DMS53 (cell line): ENCODE data around the gene GRAMD1B.
A peak's percentile ranks its signal among the peaks of the same experiment; 100 is the strongest.
"Not testable (repeated sequence)": the region's sequence is repeated elsewhere in the genome, so short reads cannot be mapped to it uniquely, and the experiment has no call there.

Experiments
- DNase-seq: peaks from one replicate; lab custom pipeline; 2025; lab: John Stamatoyannopoulos, UW

Gene GRAMD1B

DNA sequence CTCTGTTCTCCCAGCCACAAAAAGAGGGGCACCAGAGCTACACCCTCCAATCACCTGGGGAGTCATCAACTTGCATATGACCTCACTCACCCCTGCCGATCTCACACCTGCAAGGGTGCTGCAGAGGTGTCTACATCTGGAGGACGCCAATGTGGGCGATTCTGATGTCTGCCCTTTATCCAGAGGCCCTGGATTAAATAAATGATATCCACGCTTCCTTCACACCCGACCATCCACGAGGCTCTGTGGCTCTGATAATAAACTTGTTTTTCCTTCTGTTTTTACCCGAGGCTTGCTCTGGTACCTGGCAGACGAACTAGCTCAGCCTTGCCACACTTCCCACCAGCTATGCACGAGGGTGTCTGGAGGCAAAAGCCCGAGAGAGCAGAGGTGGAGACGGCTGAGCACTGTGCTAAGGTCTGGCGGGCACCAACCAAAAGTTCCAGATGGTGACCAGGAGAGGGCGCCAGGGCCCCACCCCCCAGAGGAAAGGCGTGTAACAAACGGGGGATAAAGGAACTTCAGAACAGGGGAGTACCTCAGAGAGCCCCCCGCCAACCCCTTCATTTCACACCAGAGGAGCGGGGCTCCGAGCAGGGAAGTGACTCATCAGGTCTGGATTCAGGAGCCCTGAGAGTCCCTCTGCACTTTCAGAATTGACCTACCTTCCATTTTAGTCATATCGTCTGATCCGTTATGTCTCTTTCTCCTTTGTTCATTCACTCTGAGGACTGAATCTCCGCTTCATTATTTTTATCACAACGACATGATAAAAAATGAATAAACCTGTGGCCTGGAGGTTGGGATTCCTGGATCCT, 210.8 kb downstream of the GRAMD1B start:
- DNase-seq, result peak; percentile 69

DNA sequence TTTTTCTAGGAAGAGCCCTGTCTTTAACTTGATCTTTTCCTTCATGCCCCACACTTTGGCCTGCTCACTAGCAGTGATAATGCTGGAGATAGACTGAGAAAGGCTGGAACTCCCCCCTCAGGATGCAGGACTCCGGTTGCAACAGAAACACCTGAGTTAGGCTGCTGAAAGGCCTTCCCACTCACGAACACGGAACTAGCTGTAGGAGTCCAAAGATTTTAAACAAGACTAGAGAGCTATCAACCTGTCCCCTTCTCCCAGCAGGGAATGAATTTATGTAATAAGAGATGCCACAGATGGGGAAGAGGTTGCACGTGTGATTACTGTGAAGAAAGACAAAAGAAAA, 211.4 kb downstream of the GRAMD1B start:
- DNase-seq, result no peak

DNA sequence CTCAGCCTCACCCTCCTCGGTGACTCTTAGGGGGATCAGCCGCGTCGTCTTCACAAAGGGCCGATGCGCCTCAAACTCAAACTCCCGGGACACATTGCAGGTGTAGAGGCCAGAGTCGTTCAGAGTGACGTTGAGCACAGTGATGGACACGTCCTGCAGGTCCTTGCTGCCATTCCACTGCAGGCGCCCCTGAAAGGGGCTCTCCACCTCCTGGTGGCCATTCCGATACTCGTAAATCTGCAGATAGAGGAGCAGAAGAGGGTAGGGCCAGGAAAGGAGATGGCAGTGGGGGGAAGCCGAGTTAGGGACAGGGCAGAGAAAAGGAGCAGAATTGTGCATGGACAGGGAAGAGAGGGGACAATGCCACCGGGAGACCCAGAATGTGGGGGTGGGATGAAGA, 212.4 kb downstream of the GRAMD1B start:
- no peak for DNase-seq

DNA sequence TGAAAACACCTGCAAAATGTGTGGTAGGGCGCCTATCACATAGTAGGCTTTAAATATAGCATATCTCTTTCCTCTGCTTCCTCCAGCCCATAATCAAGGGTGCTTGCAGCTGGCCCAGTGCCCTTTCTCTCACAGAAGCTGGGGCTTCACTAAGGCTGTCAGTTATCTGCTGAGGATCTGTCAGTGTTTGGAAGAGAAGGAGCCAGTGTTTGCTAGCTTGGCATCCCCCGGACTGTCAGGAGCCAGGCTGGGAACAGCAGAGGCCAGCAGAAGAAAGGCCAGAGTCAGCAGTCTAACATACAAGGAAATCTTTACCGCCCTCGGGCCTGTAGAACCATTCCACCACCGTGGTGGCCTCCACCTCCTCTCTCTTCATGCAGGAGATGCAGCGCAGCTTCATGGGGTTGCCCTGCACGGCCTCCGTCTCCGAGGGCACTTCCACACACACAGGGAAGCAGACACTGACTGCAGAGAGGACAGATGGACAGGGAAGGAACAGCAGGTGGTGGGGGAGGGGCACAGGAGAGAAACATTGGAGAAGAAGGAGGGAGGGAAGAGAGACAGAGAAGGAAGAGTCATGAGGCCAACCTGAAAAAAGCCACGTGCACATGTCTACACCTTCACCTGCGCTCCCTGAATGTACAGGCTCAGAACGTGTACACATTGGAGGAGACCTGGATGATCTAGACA, 215.4 kb downstream of the GRAMD1B start:
- DNase-seq, result no peak

DNA sequence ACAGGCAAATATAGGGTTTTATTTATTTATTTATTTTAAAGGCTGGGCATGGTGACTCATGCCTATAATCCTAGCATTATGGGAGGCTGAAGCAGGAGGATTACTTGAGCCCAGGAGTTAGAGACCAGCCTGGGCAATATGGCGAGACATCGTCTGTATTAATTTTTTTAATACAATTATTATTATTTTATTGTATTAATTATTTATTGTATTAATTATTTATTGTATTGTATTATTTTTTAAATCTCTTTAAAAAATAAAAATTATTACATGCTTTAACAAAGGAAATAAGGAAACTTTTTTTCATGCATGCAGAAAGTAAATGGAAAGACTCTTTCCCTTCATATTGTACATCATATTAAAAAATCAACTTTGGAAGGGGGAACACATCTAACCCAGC, 220.8 kb downstream of the GRAMD1B start:
- no peak for DNase-seq

DNA sequence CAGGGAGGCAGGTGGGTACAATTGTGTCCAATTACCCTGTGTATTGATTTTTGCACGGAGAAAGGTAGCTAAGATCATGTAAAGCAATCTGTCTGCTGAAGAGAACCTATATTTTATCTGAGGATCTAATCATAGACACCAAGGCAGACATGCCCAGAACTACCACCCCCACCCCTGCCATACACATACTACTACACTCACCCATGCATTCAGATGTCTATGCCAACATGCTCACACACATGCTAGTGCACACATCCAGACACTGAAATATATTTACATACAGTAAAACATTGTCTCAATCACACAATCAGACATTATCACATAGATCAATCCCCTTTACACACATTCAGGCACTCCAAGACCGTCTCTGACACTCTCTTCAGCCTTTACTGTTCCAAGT, 222.5 kb downstream of the GRAMD1B start:
- no peak for DNase-seq

DNA sequence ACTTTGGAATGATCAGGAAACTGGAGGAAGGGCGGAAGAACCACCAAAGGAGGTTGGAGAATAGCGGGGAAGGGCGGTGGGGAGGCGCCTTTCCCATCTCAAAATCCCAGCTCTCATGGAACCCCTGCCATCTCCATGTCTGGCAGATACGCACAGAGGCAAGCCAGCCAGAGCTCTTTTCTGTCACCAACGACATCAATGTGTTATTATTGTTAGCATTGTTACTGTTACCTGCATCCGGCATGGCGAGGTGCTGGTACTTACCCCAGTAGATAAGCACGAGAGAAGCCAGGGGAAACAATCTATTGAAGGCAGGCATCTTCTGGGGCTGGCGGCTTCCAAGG, 223.4 kb downstream of the GRAMD1B start:
- DNase-seq, result no peak

DNA sequence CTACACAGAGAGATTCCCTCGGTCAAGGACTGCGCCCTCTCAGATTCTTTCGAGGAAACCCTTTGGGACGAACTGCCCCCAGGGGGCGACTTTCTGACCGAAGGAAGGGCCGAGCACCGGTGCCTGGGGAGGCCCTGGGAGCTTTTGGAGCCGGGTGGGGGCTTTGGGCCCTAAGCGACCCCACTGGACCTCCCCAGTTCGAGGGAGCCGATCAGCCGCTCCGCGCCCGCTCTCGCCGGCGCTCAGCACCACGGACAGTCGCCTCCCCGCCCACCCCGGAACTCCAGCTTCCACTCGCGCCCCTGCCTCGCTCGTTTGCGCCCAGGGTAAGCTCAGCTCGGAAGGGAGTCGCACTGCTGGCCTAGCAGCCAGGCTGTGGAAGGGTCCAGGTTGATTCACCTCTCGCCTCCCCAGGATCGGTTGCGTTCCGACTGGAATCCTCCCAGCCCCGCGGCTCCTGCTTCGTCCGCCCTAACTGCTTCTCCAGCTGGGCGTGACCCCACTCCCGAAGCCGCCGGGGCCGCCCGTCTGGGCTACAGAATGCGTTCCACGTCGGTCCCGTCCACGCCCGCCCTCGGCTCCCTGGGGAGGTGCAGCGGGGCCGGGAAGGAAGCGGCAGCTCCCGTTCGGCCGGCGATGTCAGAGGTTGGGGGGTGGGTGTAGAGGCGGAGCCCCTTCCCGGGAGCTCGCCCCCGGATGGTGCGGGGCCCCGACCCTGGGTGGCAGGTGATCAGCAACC, 223.9 kb downstream of the GRAMD1B start:
- peak; percentile 91 for DNase-seq

DNA sequence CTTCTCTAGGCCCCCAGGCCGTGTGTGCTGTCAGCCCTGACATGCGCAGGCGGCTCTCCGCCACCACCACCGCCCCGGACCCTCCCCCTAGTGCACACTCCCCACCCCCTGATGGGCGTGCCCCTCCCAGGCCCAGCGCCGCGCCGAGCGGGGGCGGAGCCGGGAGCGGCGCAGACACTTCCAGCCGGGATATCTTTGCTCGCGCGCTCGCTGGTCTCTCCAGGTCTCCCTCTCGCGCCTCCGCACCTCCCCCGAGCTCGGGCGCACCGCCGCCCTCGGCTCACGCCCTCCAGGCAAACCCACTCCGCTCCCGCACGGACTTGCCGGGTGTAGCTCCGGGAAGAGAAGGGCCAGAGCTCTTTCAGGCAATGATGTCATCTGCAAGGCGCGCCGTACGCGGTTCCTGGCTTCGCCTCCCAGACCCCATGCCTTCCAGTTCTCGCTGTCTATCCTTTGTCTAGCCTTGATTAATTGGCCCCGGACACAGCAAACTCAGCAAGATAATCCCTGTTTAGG, 224.6 kb downstream of the GRAMD1B start, which contains the start of gene SCN3B:
SCN3B (minus strand) TSS at position 59 of the 516 bp plus-strand sequence. CDS start 823 bp downstream, outside the sequence.
- DNase-seq, result peak; percentile 94

DNA sequence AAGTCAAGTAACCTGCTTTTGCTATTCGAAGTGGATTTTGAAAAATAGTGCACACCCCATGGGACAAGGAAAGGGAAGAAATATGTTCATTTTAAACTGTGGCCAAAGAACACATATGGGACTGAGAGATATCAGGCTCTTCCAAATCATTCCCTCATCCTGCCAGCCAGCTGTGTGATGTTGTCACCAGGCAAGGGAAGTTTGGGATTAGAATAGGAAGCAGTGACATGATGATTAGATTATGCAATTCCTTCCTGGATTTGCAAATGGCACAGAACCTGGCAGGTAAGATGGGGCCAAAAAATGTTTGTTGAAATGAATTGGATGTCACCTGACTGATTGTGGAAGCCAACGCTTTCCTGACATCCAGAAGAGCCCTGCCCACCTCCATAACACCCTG, 229.2 kb downstream of the GRAMD1B start:
- DNase-seq, result no peak

DNA sequence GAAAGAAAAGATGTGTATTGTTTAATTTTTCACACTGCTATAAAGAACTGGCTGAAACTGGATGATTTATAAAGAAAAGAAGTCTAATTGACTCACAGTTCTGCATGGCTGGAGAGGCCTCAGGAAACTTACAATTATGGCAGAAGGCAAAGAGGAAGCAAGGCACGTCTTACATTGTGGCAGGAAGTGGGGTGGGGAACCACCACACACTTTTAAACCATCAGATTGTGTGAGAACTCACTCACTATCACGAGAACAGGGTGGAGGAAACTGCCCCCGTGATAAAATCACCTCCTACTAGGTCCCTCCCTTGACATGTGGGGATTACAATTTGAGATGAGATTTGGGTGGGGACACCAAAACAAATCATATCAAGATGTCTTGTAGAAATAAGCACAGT, 229.9 kb downstream of the GRAMD1B start:
- not testable (repeated sequence) for DNase-seq

DNA sequence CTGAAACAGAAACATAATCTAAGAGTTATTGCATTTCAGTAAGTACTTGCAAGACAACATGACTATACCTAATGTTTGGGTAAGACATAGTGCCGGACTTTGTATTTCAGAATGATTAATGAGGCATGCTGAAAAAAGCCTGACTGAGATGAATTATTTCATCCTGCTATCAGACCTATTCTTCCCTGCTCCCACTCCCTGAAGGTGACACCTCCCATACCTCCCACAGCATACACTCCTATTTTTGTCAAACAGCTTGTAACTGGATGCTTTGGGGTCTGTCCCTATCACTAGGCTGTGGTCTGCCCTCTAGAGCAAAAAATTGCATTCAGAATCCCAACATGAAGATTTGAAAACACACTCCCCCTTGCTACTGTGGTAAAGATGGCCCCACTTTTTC, 235.2 kb downstream of the GRAMD1B start:
- no peak for DNase-seq

DNA sequence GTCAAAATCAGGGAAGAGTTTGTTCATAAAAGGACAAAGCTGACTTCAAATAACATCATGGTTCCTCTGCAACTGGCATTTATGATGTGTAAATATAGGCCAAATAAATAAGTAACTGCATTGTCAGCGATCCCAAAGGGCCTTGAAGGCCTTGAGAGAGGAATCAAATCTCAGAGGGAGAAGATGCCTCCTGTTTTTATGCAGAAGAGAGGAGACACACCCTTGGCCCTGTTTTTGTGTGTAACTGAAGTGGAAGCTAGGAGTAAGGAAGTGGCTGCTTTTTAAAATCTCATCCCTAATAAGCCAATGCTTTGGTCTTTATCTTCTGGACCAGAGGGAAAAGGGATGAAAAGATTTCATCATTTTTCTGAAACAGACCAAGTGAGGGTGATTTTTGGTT, 240.0 kb downstream of the GRAMD1B start:
- DNase-seq, result no peak

DNA sequence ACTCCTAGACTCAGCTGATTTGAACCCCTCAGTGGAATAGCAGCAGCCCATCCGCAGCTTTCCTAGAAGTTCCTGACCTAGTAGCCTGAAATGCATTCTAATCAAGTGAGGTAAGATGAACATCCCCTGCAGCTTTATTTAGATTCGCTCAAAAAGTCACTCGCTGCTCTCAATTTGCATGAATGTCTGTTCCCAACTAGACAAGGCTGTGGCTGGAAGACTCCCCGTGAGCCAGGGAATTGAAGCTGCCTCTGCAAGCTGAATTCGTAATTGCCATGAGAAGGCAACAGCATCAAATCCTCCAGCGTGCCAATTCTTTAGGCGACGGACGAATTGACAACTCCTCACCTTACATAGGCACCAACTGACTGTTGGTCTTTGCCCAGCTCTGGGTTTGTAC, 241.5 kb downstream of the GRAMD1B start:
- DNase-seq, result no peak

DNA sequence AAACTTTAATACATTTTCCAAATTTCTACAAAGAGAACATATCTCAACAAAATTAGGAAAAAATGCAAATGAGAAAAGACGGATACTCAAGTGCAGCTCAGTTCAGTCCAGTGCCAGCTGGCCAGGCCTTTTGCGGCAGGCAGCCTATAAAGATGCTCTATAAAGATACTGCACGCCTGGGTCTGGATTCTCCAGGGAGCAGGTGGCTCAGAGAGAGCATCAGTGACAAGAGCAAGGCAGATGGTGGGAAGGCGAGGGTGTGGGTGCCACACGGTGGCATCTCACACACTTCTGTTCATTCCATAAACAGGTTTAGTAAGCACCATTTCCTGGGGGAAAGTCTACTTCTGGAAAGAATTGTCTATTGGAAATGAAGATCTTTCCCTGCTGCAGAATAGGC, 242.5 kb downstream of the GRAMD1B start:
- DNase-seq, result no peak

DNA sequence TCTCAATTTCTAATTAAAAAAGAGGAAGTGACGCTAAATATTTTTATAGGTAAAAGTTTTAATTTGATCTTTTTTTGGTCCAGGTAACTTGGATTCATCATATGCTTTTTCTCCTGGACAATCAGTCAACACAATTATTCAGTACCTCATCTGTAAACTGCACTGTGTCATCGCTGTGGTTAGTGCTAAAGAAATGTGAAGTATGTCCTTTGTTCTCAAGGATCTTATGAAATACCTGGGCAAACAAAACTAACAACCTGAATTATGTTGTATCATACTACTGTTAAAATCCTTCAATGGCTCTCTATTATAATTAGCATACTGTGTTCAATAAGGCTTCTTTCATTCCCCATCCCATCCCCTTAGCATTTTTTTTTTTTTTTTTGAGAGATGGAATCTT, 244.2 kb downstream of the GRAMD1B start:
- no peak for DNase-seq
